ENCODE measurements around the gene BARX2.

- TF ChIP-seq REST (IDR thresholded peaks at IDR 0.05; ENCODE audit: low read depth): no peak
- TF ChIP-seq TEAD4 (IDR thresholded peaks at IDR 0.05): no peak
- no peak for TF ChIP-seq FOXM1 (IDR thresholded peaks at IDR 0.05; ENCODE audit: borderline replicate concordance, low read depth)
- TF ChIP-seq EP300 (IDR thresholded peaks at IDR 0.05; ENCODE audit: borderline replicate concordance): no peak
- no peak for TF ChIP-seq TCF12 (IDR thresholded peaks at IDR 0.05; ENCODE audit: low read depth)
- TF ChIP-seq RAD21 (IDR thresholded peaks at IDR 0.05; ENCODE audit: low read depth): no peak
- no peak for TF ChIP-seq YY1 (IDR thresholded peaks at IDR 0.05; ENCODE audit: low read depth)
- TF ChIP-seq CREB1 (IDR thresholded peaks at IDR 0.05; ENCODE audit: low read depth): no peak
- no peak for TF ChIP-seq MAX (IDR thresholded peaks at IDR 0.05)
- TF ChIP-seq USF1 (IDR thresholded peaks at IDR 0.05): no peak
Measured at GRCh38 chr11:129419386-129419785, 43.7 kb downstream of the BARX2 start.

Data from Ishikawa (cell line).